ENCODE data around the gene INPP5B.

GRCh38 chr1:37925316-37925715 lies 21.5 kb downstream of the INPP5B start:
- TF ChIP-seq CTCF (IDR thresholded peaks at IDR 0.05), result no peak
- no peak for TF ChIP-seq POLR2A (IDR thresholded peaks at IDR 0.05)

All from adrenal gland (tissue), 5 donors.